ENCODE data around the gene APOOL. TPM values are rescaled to one million over a fixed set of nuclear protein-coding genes. Genes with fewer than 3 reads are reported as not detected.
A peak's percentile ranks its signal among the peaks of the same experiment; 100 is the strongest.

The APOOL gene
- polyA plus RNA-seq, 1 donor (not counting 4 experiments of a cell fraction or from before 2014, with no cell fraction given) = 7.2 TPM

DNA sequence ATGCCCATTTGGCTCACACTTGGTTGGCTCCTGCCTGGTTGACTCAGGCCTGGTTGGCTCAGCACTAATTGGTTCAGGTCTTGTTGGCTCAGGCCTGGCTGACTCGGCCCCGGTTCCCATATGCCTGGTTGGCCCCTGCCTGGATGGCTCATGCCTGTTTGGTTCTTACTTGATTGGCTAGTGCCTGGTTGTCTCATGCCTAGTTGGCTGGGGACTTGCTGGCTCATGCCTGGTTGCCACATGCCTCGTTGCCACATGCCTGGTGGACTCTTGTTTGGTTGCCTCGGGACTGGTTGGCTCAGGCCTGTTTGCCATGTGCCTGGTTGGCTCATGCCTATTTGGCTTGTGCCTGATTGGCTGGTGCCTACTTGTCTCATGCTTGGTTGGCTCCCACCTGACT, 103.7 kb downstream of the APOOL start:
- peak; percentile 40 for DNase-seq (ENCODE audit: low read depth, low spot score)
- Histone ChIP-seq H3K4me3 (ENCODE audit: control insufficient read depth in 2 of 3, extremely low read depth in 1 of 3, insufficient read depth in 2 of 3, low read depth in 1 of 3, low read length in 3 of 3) (no peak overlapping the region), H3K9me1 (ENCODE audit: control insufficient read depth, extremely low read depth, insufficient read depth, low read length) (no peaks in the 10 kb centered on the region), H3K27ac (ENCODE audit: control insufficient read depth, insufficient read depth, low read length) (peak overlapping the region; percentile 54), H3K36me3 (ENCODE audit: control insufficient read depth in 2 of 2, extremely low read depth in 1 of 2, insufficient read depth in 2 of 2, low read length in 2 of 2) (no peaks in the 10 kb centered on the region), H2AFZ (ENCODE audit: control insufficient read depth, low read length) (no peak overlapping the region), H3K27me3 (ENCODE audit: control insufficient read depth, extremely low read depth, insufficient read depth, low read length) (no peaks in the 10 kb centered on the region), H3K9ac (ENCODE audit: control insufficient read depth, extremely low read depth, insufficient read depth, low read length) (no peak overlapping the region), H4K20me1 (ENCODE audit: control insufficient read depth, extremely low read depth, insufficient read depth, low read length) (no peaks in the 10 kb centered on the region), H3K4me1 (ENCODE audit: control insufficient read depth, extremely low read depth, insufficient read depth, low read length) (peaks cover 2% of the 10 kb centered on the region), H3K4me2 (ENCODE audit: control insufficient read depth, extremely low read depth, insufficient read depth, low read depth, low read length) (no peak overlapping the region), H3K9me3 (ENCODE audit: control insufficient read depth, low read depth, low read length) (peaks cover 18% of the 10 kb centered on the region), H3K79me2 (ENCODE audit: control insufficient read depth, insufficient read depth, low read length) (no peaks in the 10 kb centered on the region)
- FAIRE-seq = peak; percentile 20
- no peak for TF ChIP-seq EZH2 (IDR thresholded peaks at IDR 0.05; ENCODE audit: low read length)
- TF ChIP-seq, protein P1, sequence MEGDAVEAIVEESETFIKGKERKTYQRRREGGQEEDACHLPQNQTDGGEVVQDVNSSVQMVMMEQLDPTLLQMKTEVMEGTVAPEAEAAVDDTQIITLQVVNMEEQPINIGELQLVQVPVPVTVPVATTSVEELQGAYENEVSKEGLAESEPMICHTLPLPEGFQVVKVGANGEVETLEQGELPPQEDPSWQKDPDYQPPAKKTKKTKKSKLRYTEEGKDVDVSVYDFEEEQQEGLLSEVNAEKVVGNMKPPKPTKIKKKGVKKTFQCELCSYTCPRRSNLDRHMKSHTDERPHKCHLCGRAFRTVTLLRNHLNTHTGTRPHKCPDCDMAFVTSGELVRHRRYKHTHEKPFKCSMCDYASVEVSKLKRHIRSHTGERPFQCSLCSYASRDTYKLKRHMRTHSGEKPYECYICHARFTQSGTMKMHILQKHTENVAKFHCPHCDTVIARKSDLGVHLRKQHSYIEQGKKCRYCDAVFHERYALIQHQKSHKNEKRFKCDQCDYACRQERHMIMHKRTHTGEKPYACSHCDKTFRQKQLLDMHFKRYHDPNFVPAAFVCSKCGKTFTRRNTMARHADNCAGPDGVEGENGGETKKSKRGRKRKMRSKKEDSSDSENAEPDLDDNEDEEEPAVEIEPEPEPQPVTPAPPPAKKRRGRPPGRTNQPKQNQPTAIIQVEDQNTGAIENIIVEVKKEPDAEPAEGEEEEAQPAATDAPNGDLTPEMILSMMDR (optimal IDR thresholded peaks at IDR 0.05 in 1 of 3, IDR thresholded peaks at IDR 0.05 in 1 of 3, conservative IDR thresholded peaks at IDR 0.05 in 1 of 3; ENCODE audit: extremely low read depth in 1 of 3, insufficient read depth in 2 of 3, low read length in 3 of 3) = no peak
- dilution Hi-C loops (cut with MboI; ENCODE audit: extremely low pct_ligation_motif_present, low sequenced_read_pairs) = loop anchor here (25.0 kb wide), 1 partner anchor 430 kb away; no protein-coding TSS in a partner anchor

DNA sequence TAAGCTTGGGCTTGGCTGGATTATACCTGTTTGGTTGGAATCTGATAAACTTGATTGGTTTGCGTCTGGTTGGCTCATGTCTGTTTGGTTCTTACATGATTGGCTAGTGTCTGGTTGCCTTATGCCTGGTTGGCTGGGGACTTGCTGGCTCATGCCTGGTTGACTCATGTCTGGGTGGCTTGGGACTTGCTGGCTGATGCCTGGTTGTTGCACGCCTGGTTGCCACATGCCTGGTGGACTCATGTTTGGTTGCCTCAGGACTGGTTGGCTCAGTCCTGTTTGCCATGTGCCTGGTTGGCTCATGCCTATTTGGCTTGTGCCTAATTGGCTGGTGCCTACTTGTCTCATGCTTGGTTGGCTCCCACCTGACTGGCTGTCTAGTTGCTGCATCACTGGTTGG, 104.5 kb downstream of the APOOL start:
- no peaks in the 10 kb centered on the region for H3K9me1 ChIP-seq (ENCODE audit: control insufficient read depth, extremely low read depth, insufficient read depth, low read length)
- H3K27ac ChIP-seq (ENCODE audit: control insufficient read depth, insufficient read depth, low read length) = peak overlapping the region; percentile 54
- no peak overlapping the region for H3K4me2 ChIP-seq (ENCODE audit: control insufficient read depth, extremely low read depth, insufficient read depth, low read depth, low read length)
- no peak overlapping the region for H2AFZ ChIP-seq (ENCODE audit: control insufficient read depth, low read length)
- peaks cover 18% of the 10 kb centered on the region for H3K9me3 ChIP-seq (ENCODE audit: control insufficient read depth, low read depth, low read length)
- H3K27me3 ChIP-seq (ENCODE audit: control insufficient read depth, extremely low read depth, insufficient read depth, low read length) = no peaks in the 10 kb centered on the region
- no peak for TF ChIP-seq EZH2 (IDR thresholded peaks at IDR 0.05; ENCODE audit: low read length)
- TF ChIP-seq, protein P1 (optimal IDR thresholded peaks at IDR 0.05 in 1 of 3, IDR thresholded peaks at IDR 0.05 in 1 of 3, conservative IDR thresholded peaks at IDR 0.05 in 1 of 3; ENCODE audit: extremely low read depth in 1 of 3, insufficient read depth in 2 of 3, low read length in 3 of 3) = no peak
- H4K20me1 ChIP-seq (ENCODE audit: control insufficient read depth, extremely low read depth, insufficient read depth, low read length) = no peaks in the 10 kb centered on the region
- no peak overlapping the region for H3K9ac ChIP-seq (ENCODE audit: control insufficient read depth, extremely low read depth, insufficient read depth, low read length)
- FAIRE-seq (peak; percentile 32), DNase-seq (ENCODE audit: low read depth, low spot score) (peak; percentile 46)
- H3K4me1 ChIP-seq (ENCODE audit: control insufficient read depth, extremely low read depth, insufficient read depth, low read length) = peaks cover 2% of the 10 kb centered on the region
- no peak overlapping the region for H3K4me3 ChIP-seq (ENCODE audit: control insufficient read depth in 2 of 3, extremely low read depth in 1 of 3, insufficient read depth in 2 of 3, low read depth in 1 of 3, low read length in 3 of 3)
- no peaks in the 10 kb centered on the region for H3K36me3 ChIP-seq (ENCODE audit: control insufficient read depth in 2 of 2, extremely low read depth in 1 of 2, insufficient read depth in 2 of 2, low read length in 2 of 2)
- dilution Hi-C loops (cut with MboI; ENCODE audit: extremely low pct_ligation_motif_present, low sequenced_read_pairs) = loop anchor here (25.0 kb wide), 1 partner anchor 429 kb away; no protein-coding TSS in a partner anchor
- no peaks in the 10 kb centered on the region for H3K79me2 ChIP-seq (ENCODE audit: control insufficient read depth, insufficient read depth, low read length)

Measured in keratinocyte (primary cell).